Measurements from ENCODE around the gene CCDC148.
"Not testable (repeated sequence)": the region's sequence is repeated elsewhere in the genome, so short reads cannot be mapped to it uniquely, and the experiment has no call there.

CCDC148 gene

GRCh38 chr2:158234497-158234896, 222.1 kb downstream of the CCDC148 start:
- no peak for DNase-seq (ENCODE audit: low read depth)
- no peak for TF ChIP-seq CTCF (IDR thresholded peaks at IDR 0.05; ENCODE audit: control insufficient read depth, insufficient read depth, low read depth, low read length, missing control alignments)
- no peak overlapping the region for H3K4me3 ChIP-seq (ENCODE audit: control insufficient read depth, low read depth, low read length)

DNA sequence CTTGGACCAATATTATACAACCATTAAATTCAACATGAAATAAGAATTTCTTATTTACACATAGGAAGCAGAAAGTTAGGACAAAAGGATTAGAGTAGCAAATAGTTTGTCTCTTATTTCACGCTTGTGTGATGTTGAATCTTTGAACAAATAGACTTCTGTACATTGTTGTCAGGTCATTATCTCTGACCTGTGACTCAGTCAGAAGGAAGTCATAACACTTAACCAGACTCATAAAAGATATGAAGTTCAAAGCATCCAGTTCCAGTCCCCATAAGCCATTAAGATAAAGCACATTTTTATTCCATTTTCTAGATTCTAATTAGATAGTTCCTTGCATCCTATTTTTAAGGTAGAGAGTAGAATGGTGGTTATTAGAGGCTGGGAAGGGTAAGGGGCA, 224.1 kb downstream of the CCDC148 start:
- no peak for TF ChIP-seq CTCF (IDR thresholded peaks at IDR 0.05; ENCODE audit: control insufficient read depth, insufficient read depth, low read depth, low read length, missing control alignments)
- no peak for DNase-seq (ENCODE audit: low read depth)

GRCh38 chr2:158228943-158229508, 227.5 kb downstream of the CCDC148 start:
- TF ChIP-seq CTCF (IDR thresholded peaks at IDR 0.05; ENCODE audit: control insufficient read depth, insufficient read depth, low read depth, low read length, missing control alignments) = no peak
- no peak for DNase-seq (ENCODE audit: low read depth)
- no peak overlapping the region for H3K4me3 ChIP-seq (ENCODE audit: control insufficient read depth, low read depth, low read length)

More for the DNA sequence above, 224.1 kb downstream of the CCDC148 start:
- H3K4me3 ChIP-seq (ENCODE audit: control insufficient read depth, low read depth, low read length) = no peak overlapping the region

DNA sequence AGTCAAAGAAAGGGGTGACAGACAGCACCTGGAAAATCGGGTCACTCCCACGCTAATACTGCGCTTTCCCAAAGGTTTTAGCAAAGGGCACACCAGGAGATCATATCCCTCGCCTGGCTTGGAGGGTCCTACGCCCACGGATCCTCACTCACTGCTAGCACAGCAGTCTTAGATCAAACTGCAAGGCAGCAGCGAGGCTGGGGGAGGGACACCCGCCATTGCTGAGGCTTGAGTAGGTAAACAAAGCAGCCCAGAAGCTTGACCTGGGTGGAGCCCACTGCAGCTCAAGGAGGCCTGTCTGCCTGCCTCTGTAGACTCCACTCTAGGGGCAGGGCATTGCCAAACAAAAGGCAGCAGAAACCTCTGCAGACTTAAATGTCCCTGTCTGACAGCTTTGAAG, 233.5 kb downstream of the CCDC148 start:
- H3K4me3 ChIP-seq (ENCODE audit: control insufficient read depth, low read depth, low read length); DNase-seq (ENCODE audit: low read depth): not testable (repeated sequence)

DNA sequence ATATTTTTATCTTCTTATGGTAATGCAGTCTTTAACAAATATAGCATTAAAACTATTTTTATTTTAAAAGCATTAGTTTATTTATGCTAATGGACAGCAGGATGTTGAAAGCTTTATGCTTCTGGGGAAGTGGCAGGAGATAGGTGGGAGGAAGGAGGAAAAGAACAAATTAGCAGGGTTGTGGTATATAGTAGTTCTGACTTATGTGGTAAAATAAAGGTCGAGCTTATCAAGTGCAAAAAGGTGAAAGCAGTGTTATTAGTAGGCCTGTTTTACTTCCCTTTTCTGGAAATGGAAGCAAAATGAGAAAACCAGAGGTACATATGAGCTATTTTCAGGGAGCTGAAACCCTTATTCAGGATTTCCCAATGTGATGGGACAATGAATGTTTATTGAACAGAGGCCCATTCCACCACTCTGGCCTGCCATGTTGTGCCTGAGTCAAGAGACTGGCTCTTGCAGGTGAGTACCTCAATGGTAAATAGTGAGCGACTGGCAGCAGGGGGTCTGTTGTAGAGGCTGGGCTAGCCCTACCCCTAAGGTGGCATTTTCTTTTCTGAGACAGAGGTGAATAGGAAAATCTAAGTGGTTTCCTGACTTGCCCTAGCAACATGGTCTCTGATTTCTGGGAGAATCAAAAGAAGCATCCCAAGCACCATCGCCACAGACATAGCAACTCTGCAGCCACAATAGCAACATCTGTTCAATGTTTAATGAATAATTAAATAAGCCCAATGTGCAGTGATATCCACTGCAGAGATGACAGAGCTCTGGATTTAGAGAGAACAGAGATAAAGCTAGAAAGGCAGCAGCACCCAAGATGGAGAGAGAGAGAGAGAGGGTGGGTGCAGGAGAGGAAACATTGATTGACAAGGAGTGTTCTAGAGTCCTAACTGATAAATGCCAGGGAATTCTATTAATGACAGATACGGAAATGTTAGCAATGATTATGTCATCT, 235.2 kb downstream of the CCDC148 start:
- TF ChIP-seq CTCF (IDR thresholded peaks at IDR 0.05; ENCODE audit: control insufficient read depth, insufficient read depth, low read depth, low read length, missing control alignments) = no peak
- H3K4me3 ChIP-seq (ENCODE audit: control insufficient read depth, low read depth, low read length) = no peak overlapping the region

GRCh38 chr2:158217593-158217992, 239.0 kb downstream of the CCDC148 start:
- no peak for TF ChIP-seq CTCF (IDR thresholded peaks at IDR 0.05; ENCODE audit: control insufficient read depth, insufficient read depth, low read depth, low read length, missing control alignments)
- H3K4me3 ChIP-seq (ENCODE audit: control insufficient read depth, low read depth, low read length) = no peak overlapping the region
- DNase-seq (ENCODE audit: low read depth) = no peak

More for the DNA sequence above, 235.2 kb downstream of the CCDC148 start:
- DNase-seq (ENCODE audit: low read depth) = no peak

DNA sequence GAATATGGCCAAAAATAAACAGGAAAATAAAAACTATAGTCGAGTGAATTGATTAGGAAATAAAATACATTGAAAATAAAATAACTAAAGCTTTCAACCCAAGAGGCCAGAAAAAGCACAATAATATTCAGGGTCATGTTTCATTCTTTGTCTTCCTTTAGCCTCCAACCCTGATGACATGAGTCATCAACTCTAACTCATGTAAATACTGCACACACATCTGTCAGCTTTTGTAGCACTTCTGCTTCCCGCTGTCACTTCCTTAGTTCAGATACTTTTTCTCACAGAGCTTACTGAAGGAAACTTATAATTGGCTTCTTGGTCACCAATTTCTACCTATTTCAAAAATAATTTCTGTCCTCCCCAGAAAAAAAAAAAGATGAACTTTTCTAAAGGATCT, 242.1 kb downstream of the CCDC148 start:
- TF ChIP-seq CTCF (IDR thresholded peaks at IDR 0.05; ENCODE audit: control insufficient read depth, insufficient read depth, low read depth, low read length, missing control alignments) = no peak
- DNase-seq (ENCODE audit: low read depth) = no peak
- no peak overlapping the region for H3K4me3 ChIP-seq (ENCODE audit: control insufficient read depth, low read depth, low read length)
